HEK293 (cell line): ENCODE results near the gene RABGGTB.
"Not testable (repeated sequence)": the region's sequence is repeated elsewhere in the genome, so short reads cannot be mapped to it uniquely, and the experiment has no call there.

ENCODE experiments used
- CTCF ChIA-PET: fragments of 350-600 bp; formaldehyde crosslinking; extraction: SDS; loops from one replicate; lab custom pipeline; 2021; ENCODE audit warnings: antibody characterized with exemption; lab: Yijun Ruan, JAX
- POLR2A ChIA-PET: fragments of 300-600 bp; formaldehyde crosslinking; extraction: SDS; loops from one replicate; lab custom pipeline; 2020; ENCODE audit warnings: antibody characterized with exemption, inconsistent platforms; lab: Yijun Ruan, JAX
- H3K27ac ChIP-seq: fragments of 200-500 bp; sonication (Bioruptor generic); 2 replicates; pipeline ENCODE4 v1.5.1; 2014; ENCODE audit warnings: low read depth, low read length, control low read depth, inconsistent platforms; ENCODE audit errors: extremely low read depth
- H3K36me3 ChIP-seq, 2 experiments: fragments of 200-500 bp in 1 of 2; sonication (Bioruptor generic) in 1 of 2; 1 replicate in 1 of 2; 2 replicates in 1 of 2; pipeline ENCODE4 v1.5.1; 2014 to 2017; ENCODE audit warnings: inconsistent platforms in 2 of 2, low read length in 2 of 2; ENCODE audit not compliant: control insufficient read depth in 2 of 2, insufficient read depth in 1 of 2
- H3K4me1 ChIP-seq: fragments of 200-500 bp; sonication (Bioruptor generic); 2 replicates; pipeline ENCODE4 v1.5.1; 2014; ENCODE audit warnings: mild to moderate bottlenecking, low read length, inconsistent platforms; ENCODE audit not compliant: control insufficient read depth, insufficient read depth
- H3K4me3 ChIP-seq: 2 replicates; pipeline ENCODE4 v1.5.1; 2011; ENCODE audit warnings: low read depth, mild to moderate bottlenecking, control low read depth, low read length, moderate library complexity
- H3K9me3 ChIP-seq: fragments of 200-500 bp; sonication (Bioruptor generic); 2 replicates; pipeline ENCODE4 v1.5.1; 2014; ENCODE audit warnings: low read depth, low read length, inconsistent platforms; ENCODE audit not compliant: control insufficient read depth, insufficient read depth
- EGR2 ChIP-seq: fragments of 450-650 bp; formaldehyde crosslinking; IDR thresholded peaks from 2 replicates; pipeline ENCODE4 v1.5.1; 2016; ENCODE audit warnings: low read depth, missing biosample characterization, missing genetic modification characterization
- KLF10 ChIP-seq: fragments of 450-650 bp; IDR thresholded peaks from 2 replicates; pipeline ENCODE4 v1.5.1; 2018; ENCODE audit warnings: missing biosample characterization, mild to moderate bottlenecking, missing genetic modification characterization
- SALL2 ChIP-seq: fragments of 450-650 bp; formaldehyde crosslinking; IDR thresholded peaks from 2 replicates; pipeline ENCODE4 v1.5.0; 2017; ENCODE audit warnings: missing biosample characterization, mild to moderate bottlenecking, missing genetic modification characterization, borderline replicate concordance
- ZBTB7A ChIP-seq: fragments of 450-650 bp; formaldehyde crosslinking; IDR thresholded peaks from 2 replicates; pipeline ENCODE4 v1.5.1; 2016; ENCODE audit warnings: low read depth, missing biosample characterization, missing genetic modification characterization
- ZNF121 ChIP-seq: fragments of 450-650 bp; formaldehyde crosslinking; IDR thresholded peaks from 2 replicates; pipeline ENCODE4 v1.5.1; 2016; ENCODE audit warnings: missing biosample characterization, missing genetic modification characterization
- ZNF274 ChIP-seq, 2 experiments: fragments of 200-500 bp in 1 of 2; fragments of 450-650 bp in 1 of 2; sonication (Bioruptor generic) in 1 of 2; formaldehyde crosslinking in 1 of 2; IDR thresholded peaks; 2 replicates each; pipeline versions ENCODE4 v1.5.1 to v1.6.1; 2014 to 2016; ENCODE audit warnings: borderline replicate concordance in 1 of 2, inconsistent platforms in 1 of 2, low read length in 1 of 2, missing biosample characterization in 1 of 2, missing genetic modification characterization in 1 of 2
- ZNF324 ChIP-seq: fragments of 450-650 bp; formaldehyde crosslinking; IDR thresholded peaks from 2 replicates; pipeline ENCODE4 v1.5.1; 2016; ENCODE audit warnings: missing biosample characterization, missing genetic modification characterization
- ZNF335 ChIP-seq: fragments of 450-650 bp; formaldehyde crosslinking; conservative IDR thresholded peaks from 2 replicates; pipeline ENCODE4 v1.5.1; 2016; ENCODE audit warnings: missing biosample characterization, missing genetic modification characterization
- ZNF37A ChIP-seq: fragments of 450-650 bp; IDR thresholded peaks from 2 replicates; pipeline ENCODE4 v1.5.1; 2018; ENCODE audit warnings: missing biosample characterization, missing genetic modification characterization
- ZNF791 ChIP-seq: fragments of 450-650 bp; formaldehyde crosslinking; IDR thresholded peaks from 2 replicates; pipeline ENCODE4 v1.5.1; 2016; ENCODE audit warnings: missing biosample characterization, missing genetic modification characterization
- TF ChIP-seq, protein P1 (sequence below): fragments of 450-650 bp; formaldehyde crosslinking; IDR thresholded peaks from 2 replicates; pipeline ENCODE4 v1.5.1; 2016; ENCODE audit warnings: missing biosample characterization, missing genetic modification characterization
- TF ChIP-seq, protein P2 (sequence below): fragments of 450-650 bp; formaldehyde crosslinking; IDR thresholded peaks from 2 replicates; pipeline ENCODE4 v1.5.1; 2017; ENCODE audit warnings: missing biosample characterization, missing genetic modification characterization
- TF ChIP-seq, protein P3 (sequence below): fragments of 450-650 bp; formaldehyde crosslinking; IDR thresholded peaks from 2 replicates; pipeline ENCODE4 v1.5.1; 2016; ENCODE audit warnings: missing biosample characterization, missing genetic modification characterization
- TF ChIP-seq, protein P4 (sequence below): fragments of 450-650 bp; formaldehyde crosslinking; IDR thresholded peaks from 2 replicates; pipeline ENCODE4 v1.5.1; 2016; ENCODE audit warnings: missing biosample characterization, missing genetic modification characterization

The RABGGTB gene

DNA sequence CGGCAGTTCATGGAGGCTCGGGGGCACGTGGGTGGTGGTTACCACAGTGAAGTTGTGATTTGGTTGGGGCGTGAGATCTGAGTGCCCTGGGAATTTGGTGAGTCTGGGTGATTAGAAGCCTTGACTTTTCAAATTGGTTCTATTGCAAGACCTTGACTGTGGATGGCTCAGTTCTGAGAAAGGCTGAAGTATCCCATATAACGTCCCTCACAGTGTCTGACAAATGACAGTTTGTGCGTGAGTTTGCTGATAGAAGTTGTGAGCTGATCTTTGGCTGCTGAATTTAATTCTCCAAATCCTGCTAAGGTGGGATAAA, 11.2 kb downstream of the RABGGTB start (continued):
- no peak for TF ChIP-seq ZNF324 (tag by site-specific recombination)
- TF ChIP-seq KLF10, result no peak
- no peak for TF ChIP-seq ZBTB7A (tag by site-specific recombination)
- TF ChIP-seq, protein P1, sequence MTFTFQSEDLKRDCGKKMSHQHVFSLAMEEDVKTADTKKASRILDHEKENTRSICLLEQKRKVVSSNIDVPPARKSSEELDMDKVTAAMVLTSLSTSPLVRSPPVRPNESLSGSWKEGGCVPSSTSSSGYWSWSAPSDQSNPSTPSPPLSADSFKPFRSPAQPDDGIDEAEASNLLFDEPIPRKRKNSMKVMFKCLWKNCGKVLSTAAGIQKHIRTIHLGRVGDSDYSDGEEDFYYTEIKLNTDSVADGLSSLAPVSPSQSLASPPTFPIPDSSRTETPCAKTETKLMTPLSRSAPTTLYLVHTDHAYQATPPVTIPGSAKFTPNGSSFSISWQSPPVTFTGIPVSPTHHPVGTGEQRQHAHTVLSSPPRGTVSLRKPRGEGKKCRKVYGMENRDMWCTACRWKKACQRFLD (tag by site-specific recombination), result no peak
- TF ChIP-seq, protein P2, sequence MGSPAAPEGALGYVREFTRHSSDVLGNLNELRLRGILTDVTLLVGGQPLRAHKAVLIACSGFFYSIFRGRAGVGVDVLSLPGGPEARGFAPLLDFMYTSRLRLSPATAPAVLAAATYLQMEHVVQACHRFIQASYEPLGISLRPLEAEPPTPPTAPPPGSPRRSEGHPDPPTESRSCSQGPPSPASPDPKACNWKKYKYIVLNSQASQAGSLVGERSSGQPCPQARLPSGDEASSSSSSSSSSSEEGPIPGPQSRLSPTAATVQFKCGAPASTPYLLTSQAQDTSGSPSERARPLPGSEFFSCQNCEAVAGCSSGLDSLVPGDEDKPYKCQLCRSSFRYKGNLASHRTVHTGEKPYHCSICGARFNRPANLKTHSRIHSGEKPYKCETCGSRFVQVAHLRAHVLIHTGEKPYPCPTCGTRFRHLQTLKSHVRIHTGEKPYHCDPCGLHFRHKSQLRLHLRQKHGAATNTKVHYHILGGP (tag by site-specific recombination), result no peak
- TF ChIP-seq, protein P3, sequence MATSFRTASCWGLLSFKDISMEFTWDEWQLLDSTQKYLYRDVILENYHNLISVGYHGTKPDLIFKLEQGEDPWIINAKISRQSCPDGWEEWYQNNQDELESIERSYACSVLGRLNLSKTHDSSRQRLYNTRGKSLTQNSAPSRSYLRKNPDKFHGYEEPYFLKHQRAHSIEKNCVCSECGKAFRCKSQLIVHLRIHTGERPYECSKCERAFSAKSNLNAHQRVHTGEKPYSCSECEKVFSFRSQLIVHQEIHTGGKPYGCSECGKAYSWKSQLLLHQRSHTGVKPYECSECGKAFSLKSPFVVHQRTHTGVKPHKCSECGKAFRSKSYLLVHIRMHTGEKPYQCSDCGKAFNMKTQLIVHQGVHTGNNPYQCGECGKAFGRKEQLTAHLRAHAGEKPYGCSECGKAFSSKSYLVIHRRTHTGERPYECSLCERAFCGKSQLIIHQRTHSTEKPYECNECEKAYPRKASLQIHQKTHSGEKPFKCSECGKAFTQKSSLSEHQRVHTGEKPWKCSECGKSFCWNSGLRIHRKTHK (tag by site-specific recombination), result no peak
- TF ChIP-seq ZNF274 (IDR thresholded peaks at IDR 0.05; ENCODE audit: low read length), result no peak
- no peak for TF ChIP-seq ZNF274 (tag by site-specific recombination; IDR thresholded peaks at IDR 0.05; ENCODE audit: borderline replicate concordance)
- TF ChIP-seq SALL2 (tag by site-specific recombination), result no peak
- TF ChIP-seq, all 188 proteins: peak for 0

DNA sequence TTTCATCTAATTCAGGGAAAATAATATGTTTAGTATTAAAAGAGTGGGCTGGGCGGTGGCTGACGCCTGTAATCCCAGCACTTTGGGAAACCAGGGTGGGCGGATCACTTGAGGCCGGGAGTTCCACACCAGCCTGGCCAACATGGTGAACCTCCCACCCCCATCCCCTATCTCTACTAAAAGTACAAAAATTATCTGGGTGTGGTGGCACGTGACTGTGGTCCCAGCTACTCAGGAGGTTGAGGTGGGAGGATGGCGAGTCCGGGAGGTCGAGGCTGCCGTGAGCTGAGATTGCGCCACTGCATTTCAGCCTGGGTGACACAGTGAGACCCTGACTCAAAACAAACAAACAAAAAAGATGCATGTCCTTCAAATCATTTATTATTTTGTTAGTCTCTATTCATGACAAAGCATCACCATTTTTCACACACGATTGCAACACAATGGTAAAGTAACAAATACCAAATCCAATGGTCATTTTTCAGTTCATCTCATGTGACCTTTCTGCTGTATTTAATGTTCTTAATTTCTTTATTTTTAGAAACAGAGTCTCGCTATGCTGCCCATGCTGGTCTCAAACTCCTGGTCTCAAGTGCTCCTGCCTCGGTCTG, 11.7 kb downstream of the RABGGTB start:
- no peak overlapping the region for H3K27ac ChIP-seq
- ChIA-PET POLR2A (interaction anchor here (1.5 kb wide), 1 partner anchor 10 kb away, joined by 4 read pairs; no protein-coding TSS in a partner anchor), CTCF (interaction anchor here (0.6 kb wide), 1 partner anchor 554 kb away, joined by 3 read pairs; no protein-coding TSS in a partner anchor)
- H3K4me1 ChIP-seq, result no peaks in the 10 kb centered on the region
- no peak for TF ChIP-seq ZNF791 (tag by site-specific recombination)
- no peak for TF ChIP-seq ZNF335 (tag by site-specific recombination)
- no peak for TF ChIP-seq ZNF37A (tag by site-specific recombination)
- TF ChIP-seq EGR2, result 0 out of 2 replicates have a peak, but pooled peaks have one; percentile 12
- TF ChIP-seq, all 188 proteins: peak for 1
- peaks cover 21 to 44% of the 10 kb centered on the region in 2 experiments for H3K36me3 ChIP-seq
- H3K9me3 ChIP-seq, result no peaks in the 10 kb centered on the region
- no peak overlapping the region for H3K4me3 ChIP-seq

DNA sequence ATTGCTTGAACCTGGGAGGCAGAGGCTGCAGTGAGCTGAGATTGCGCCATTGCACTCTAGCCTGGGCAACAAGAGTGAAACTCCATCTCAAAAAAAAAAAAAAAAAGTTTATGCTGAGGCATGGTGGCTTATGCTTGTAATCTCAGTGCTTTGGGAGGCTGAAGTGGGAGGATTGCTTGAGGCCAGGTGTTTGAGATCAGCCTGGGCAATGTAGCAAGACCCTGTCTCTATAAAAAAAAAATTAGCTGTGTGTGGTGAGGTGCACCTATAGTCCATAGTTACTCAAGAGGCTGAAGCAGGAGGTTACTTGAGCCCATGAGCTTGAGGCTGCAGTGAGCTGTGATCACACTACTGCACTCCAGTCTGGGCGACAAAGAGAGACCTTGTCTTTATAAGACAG, 15.4 kb downstream of the RABGGTB start:
- H3K4me1 ChIP-seq, H3K9me3 ChIP-seq, H3K27ac ChIP-seq: not testable (repeated sequence)
- TF ChIP-seq, protein P4, sequence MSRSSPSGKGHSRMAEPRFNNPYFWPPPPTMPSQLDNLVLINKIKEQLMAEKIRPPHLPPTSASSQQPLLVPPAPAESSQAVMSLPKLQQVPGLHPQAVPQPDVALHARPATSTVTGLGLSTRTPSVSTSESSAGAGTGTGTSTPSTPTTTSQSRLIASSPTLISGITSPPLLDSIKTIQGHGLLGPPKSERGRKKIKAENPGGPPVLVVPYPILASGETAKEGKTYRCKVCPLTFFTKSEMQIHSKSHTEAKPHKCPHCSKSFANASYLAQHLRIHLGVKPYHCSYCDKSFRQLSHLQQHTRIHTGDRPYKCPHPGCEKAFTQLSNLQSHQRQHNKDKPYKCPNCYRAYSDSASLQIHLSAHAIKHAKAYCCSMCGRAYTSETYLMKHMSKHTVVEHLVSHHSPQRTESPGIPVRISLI (tag by site-specific recombination), result peak; percentile 43; the same call in 1 of the 2 replicates
- peak; percentile 77 for TF ChIP-seq ZNF121 (tag by site-specific recombination)
- TF ChIP-seq, all 188 proteins: peak for 2; not testable (repeated sequence) for 186
- ChIA-PET POLR2A (interaction anchor here (0.6 to 1.5 kb wide), 3 partner anchors 12 to 169 kb away, joined by 3 to 5 read pairs (median 4); partner anchors contain the start of gene RABGGTB), CTCF (interaction anchor here (0.7 kb wide), 1 partner anchor 41 kb away, joined by 4 read pairs; no protein-coding TSS in a partner anchor)
- H3K4me3 ChIP-seq, H3K36me3 ChIP-seq: not testable (repeated sequence)
